OCI-M2 (cell line): ENCODE data around the gene LHX5.

Source experiments
- DNase-seq: peaks from one replicate; lab custom pipeline; 2025; ENCODE audit not compliant: unreplicated experiment; lab: John Stamatoyannopoulos, UW

The LHX5 gene

DNA sequence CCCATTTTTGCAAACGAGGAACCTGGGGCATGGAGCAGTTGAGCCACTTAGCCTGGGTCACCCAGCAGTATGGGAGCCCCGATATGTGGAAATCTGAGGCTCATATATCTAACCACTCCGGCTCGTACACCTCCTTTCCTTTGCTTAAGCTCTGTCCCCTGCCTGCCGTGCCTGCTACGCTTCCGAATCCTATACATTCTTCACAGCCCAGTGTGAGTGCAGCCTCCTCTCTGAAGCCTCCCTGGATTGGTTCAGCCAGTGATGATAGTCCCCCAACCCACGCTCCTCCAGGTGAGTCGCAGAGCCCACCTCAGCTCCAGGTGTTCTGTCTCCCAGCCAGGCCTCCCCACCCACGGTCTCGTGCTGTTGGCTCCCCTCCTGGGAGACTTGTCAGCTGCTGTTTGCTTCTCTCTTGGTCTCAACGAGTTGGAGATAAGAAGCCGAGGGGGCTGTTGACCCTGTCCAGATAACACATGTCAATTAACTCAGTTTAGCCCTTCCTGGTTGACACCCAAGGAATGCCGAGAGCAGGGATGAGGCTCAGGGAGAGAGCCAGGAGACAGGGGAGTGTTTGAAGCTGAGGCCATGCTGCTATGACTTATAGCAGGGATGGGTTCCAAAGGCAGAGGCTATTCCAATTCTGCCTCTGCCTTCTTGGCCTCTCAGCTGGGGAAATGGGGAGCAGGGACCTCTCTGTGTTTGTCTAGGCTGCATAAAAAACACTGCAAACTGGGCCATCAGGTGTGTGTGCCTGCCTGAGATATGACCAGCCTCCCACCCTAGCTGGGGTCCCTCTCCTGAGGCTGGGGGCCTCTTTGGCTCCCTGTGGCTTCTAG lies 30.5 kb downstream of the LHX5 start:
- no peak for DNase-seq

DNA sequence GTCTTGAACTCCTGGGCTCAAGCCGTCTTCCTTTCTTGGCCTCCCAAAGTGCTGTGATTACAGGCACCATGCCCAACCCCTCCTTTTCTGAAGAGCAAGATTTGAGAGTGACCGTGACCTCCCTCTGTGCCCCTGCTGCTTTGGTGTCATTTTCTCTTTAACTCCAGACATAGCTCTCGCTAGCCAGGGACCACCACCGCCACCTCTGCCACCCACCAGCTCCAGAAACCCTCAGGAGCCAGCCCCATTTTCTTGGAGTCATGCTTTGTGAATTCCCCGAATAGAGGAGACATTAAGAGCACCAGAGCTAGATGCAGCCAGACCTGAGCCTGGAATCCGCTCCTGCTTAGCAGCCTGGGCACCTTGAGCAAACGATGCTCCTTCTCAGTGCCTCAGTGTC lies 31.3 kb downstream of the LHX5 start:
- DNase-seq = no peak

DNA sequence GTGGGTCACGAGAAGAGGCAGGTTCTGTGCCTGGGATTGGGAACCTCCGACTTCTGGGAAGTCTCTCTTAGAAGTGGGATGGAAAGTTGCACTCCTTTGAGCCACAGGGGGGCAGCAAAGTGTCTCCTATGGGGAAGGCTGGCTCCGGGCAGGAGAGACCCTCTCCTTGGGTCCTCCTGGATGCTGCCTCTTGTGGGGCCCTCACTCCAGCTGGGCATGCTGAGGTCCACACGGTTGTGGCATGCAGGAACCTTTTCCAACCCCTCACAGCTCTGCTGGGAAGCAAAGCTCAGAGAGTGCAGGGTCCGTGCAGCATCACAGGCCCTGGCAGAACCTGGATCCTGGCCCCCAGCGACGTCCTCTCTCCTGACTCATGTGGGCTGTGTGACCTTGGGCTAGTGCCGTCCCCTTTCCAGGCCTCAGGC lies 32.1 kb downstream of the LHX5 start:
- DNase-seq = no peak

DNA sequence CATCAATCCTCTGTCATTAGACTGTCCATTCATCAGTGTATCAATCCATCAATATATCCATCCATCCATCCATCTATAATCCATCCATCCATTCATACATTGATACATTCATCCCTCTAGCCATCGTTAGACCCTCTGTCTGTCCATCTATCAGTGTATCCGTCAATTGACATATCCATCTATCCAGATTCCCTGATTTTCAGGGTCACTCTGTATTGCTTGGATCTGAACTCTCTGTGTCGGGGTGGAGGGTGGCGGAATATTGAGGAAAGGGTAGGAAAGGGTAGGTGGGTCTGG lies 32.4 kb downstream of the LHX5 start:
- no peak for DNase-seq

DNA sequence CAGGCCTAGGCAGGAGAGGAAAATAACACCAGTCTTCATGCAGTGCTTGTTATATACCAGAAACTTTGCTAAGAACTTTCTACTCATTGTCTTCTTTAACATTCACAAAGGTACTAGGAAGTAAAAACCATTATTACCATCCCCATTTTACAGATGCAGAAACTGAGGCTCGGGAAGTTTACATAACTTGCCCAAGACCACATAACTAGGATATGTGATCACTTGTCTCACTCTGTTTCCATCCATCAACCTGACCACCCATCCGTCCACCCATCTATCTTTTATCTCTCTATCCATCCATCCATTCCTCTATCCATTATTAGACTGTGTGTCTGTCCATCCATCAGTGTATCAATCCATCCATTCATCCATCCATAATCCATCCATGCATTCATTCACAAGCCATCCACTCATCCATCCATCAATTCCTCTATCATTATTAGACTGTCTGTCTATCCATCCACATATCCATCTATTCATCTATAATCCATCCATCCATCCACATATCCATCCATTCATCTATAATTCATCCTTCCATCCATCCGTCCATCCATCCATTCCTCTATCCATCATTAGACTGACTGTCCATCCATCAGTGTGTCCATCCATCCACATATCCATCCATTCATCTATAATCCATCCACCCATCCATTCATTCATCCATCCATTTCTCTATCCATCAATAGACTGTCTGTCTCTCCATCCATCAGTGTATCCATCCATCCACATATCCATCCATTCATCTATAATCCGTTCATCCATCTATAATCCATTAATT lies 33.0 kb downstream of the LHX5 start:
- DNase-seq = no peak

DNA sequence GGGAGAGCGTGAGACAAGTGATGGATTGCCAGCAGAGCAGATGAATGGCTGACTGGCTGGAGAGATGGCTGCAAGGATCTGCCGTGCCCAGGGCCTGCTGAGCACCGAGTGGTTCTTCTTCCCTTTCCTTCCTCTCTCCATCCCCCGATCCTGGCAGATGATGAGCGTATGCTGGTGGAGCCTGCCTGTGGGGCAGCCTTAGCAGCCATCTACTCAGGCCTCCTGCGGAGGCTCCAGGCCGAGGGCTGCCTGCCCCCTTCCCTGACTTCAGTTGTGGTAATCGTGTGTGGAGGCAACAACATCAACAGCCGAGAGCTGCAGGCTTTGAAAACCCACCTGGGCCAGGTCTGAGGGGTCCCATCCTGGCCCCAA lies 34.0 kb downstream of the LHX5 start:
- no peak for DNase-seq

DNA sequence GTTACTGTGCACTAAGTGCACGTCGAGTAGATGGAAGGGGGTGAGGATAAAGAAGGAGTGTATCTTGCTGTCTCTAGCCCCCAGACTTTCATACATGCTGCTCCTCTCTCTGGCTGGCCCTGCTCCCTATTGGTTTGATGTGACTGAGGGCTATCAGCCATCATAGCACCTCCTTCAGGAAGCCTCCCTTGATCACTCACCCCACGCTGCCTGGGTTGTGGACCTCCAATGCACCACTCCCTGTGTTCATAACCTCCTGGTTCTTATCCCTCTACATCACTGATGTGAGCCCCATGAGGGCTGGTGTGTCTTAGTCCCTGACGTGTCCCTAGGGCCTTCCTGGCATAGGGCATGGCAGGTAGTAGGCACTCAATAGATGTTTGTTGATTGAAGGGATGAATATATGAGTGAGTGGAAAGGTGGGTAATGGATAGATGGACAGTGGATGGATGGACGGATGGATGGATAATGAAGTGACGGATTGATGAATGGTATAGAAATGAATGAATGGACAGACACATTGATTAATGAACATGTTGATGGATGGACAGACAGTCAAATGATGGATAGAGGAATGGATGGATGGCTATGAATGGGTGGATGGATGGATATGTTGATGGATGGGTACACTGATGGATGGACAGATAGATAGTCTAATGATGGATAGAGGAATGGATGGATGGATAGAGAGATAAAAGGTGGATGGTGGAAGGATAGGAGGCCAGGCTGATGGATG lies 34.5 kb downstream of the LHX5 start:
- no peak for DNase-seq

DNA sequence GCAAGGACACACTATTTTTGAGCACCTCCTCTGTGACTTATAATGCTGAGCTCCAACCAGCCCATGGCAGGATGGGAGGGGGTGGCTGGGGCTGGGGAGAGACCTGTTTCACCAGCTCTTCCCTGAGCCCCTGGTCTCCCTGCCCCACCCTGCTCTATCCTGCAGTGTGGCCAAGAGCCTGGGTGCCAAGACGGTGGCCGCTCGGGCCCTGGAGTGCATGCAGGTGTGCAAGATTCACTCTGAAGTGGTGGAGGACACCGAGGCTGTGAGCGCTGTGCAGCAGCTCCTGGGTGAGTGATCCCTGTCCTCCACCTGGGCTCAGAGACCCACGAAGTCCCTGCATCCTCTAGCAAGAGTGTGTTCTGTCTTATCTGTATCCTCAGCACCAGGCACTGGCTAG lies 35.1 kb downstream of the LHX5 start:
- DNase-seq = no peak

DNA sequence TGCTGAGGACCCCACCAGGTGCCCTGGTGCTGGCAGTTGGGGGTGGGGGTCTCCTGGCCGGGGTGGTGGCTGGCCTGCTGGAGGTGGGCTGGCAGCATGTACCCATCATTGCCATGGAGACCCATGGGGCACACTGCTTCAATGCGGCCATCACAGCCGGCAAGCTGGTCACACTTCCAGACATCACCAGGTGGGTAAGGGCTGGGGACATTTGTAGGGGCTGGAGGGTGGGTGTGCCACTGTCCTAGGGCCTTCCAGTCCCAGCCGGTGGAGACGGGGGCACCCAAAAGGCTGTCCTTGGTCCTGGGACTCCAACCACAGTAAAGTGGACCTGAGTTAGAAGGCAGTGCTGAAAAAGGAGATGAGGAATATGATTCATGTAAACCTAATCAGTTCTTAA lies 36.3 kb downstream of the LHX5 start:
- no peak for DNase-seq

DNA sequence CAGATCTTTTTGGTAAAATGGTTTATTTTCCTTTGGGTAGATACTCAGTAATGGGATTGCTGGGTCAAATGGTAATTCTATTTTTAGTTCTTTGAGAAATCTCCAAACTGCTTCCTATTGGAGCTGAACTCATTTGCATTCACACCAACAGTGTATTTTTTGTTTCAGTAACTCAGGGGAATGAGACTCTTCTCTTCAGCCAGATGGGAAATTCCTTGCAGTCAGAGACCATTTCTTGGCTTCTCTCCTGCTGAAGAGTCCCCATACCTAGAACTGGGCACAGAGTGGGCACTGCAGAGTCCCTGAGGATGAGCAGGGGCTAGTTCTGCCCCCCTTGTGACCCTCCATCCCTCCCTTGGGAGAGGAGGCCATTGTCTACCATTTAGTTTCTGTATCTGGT lies 38.7 kb downstream of the LHX5 start:
- DNase-seq = no peak

DNA sequence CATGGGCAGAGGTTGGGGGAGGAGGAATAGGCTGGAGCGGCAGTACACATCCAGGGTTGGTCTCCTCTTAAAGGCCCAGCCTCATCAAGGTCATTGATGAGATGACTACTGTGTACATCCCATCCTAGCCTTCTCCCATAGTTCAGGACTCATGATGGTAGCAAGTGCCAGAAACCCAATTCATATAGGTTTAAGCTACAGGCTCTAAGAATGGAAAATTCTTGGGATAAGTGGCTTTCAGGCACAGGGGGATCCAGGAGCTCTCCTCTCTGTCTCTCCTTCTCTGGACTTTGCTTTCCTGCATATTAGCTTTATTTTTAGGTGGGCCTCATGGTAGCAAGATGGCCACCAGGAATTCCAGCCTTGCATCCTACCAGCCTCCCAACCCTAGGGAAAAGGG lies 43.2 kb downstream of the LHX5 start:
- no peak for DNase-seq

DNA sequence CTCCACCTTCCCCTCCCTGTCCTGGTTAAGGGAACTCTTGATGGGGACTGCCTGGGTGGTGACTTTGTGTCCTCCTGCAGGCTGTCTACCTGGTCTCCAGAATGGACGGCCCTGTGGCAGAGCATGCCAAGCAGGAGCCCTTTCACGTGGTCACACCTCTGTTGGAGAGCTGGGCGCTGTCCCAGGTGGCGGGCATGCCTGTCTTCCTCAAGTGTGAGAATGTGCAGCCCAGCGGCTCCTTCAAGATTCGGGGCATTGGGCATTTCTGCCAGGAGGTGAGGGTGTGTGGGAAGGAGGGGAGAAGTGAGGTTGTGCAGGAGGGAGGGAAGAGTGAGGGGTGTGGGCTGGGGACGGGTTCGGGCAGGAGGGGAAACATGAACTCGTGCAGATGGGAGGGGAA lies 43.8 kb downstream of the LHX5 start:
- DNase-seq = no peak

DNA sequence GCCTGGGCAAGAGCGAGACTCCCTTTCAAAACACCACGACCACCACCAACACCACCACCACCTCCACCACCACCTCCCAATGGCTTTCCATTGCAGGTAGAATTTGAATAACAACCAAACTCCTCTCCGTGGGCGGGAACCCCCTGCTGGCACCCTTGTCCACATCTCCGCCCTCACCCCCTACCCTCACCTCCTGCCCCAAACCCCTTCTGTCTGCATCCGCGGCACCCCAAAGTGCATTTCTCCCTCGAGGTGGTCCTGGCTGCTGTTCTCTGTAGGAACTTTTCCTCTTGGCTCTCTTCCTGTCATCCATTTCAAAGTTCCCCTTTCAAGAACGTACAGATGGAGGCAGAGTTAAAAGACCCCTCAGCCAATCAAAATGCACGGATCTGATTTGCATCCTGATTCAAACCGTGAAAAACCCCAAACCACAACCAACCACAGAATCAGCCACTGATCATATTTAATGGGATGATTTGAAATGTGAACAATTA lies 45.7 kb downstream of the LHX5 start:
- DNase-seq = no peak

DNA sequence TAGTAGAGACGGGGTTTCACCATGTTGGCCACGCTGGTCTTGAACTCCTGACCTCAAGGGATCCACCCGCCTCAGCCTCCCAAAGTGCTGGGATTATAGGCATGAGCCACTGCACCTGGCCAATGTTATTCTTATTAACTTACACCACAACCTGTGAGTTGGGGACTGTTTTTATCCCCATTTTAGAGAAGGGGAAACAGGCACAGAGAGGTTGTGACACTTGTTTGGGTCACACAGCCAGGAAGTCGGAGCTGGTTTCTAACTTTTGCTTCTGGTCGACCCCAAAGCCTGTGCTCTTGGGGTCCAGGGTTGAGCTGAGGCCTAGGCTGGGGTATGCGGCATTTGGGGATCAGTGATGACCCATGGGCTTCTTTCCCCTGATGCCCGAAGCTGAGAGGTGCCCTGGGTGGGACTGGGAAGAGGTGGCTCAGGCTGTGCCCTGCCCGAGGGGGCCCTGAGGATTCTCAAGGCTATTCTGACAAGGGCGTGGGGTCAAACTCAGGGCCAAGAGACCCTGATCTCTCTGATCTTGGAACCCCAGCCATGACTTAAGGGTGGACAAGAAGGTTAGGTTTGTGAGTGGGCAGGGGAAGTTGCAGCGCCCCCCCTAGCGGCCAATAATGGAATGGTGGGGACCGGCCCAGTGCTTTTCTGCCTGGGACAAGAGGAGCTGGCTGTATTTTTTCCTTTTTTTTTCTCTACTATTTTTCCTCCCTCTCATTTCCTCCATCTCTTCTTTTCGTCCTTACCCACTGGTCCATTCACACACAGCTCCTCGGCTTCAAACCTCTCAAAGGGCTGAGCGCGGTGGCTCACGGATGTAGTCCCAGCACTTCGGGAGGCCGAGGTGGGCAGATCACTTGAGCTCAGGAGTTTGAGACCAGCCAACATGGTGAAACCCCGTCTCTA lies 46.5 kb downstream of the LHX5 start:
- DNase-seq = no peak

DNA sequence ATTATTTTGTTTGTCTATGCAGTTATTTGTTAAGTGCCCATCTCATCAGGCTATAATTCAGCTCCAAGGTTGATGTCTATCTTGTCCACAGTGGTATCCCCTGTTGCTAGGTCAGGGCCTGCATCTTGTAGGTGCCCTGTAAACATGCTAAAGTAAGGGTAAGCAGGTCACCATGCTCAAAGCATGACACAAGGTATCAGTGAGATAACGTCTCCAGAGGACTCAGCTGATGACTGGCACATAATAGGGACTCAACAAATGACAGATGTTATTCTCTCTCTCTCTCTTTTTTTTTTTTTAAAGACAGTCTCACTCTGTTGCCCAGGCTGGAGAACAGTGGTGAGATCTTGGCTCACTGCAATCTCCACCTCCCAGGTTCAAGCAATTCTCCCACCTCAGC lies 47.2 kb downstream of the LHX5 start:
- DNase-seq = no peak

DNA sequence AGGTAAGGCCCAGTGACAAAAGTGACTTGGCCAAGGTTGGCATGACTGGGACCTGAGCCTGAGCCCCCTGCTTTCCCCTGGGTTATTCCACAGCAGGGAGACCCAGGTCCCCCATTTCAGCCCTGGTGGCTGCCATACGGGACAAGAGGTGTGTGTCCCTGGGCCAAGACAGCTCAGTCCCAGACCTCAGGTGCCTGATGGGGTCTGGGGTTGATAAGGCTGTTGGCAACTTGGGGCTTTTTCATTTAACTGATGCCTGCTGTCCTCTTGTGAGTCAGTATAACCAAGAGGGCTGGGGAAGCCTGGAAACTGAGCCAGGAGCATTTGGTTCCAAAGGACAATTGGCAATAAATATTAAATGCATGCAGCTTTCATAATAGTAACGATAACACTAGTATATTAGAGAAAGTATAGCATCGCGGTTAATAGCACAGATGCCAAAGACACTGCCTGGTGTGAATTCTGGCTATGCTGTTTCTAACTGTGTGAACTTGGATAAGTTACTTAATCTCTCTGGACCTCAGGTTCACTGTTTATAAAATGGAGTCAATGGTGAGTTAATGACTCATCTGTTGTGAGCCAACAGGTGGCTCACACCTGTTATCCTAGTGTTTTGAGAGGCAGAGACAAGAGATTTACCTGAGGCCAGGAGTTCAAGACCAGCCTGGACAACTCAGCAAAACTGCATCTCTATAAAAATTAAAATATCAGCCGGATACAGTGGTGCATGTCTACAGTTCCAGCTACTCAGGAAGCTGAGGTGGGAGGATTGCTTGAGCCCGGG lies 48.6 kb downstream of the LHX5 start:
- DNase-seq = no peak

DNA sequence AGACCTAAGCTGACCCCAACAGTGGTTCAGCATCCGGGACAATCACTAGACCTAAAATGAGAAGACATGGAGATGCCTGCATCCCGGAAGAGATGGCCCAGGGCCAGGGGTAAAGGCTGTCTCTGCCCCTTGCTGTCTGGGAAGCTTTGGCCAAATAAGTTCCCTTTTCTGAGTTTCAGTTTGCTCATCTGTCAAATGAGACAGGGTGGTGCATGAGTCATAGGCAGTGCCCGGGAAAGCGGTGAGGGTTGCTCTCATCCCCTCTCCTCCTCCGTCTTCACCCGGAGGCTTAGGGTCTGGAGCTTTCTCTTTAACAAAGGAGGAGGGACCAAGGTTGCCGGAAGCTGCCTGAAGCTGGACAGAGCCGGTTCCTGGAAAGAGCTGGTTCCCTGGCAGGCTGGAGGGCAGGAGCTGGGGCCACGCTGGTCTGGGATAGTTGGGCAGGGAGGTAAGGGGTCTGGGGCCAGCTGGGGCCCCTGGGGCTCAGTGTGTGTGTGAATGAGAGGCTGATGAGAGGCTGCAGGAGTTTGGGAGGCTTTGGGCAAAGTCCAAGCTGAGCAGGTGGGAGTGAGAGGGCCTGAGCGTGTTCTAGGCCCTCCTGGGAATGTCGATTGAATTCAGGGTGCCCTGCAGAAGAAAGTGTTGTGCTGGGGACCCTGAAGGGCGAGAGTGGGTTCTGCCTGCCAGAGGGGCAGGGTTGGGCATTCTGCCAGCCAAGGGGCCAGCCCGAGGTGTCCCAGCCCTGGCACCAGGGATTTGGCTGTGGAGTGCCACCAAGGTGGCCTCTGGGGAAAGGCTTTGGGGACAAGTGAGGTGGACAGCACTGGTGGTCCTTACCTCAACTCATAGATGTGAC lies 49.4 kb downstream of the LHX5 start, which contains the start of gene SDSL:
Gene SDSL, plus strand, starts transcription at position 351 of the 856 bp plus-strand sequence. CDS start 5,603 bp downstream, outside the sequence.
- DNase-seq = peak; percentile 63

DNA sequence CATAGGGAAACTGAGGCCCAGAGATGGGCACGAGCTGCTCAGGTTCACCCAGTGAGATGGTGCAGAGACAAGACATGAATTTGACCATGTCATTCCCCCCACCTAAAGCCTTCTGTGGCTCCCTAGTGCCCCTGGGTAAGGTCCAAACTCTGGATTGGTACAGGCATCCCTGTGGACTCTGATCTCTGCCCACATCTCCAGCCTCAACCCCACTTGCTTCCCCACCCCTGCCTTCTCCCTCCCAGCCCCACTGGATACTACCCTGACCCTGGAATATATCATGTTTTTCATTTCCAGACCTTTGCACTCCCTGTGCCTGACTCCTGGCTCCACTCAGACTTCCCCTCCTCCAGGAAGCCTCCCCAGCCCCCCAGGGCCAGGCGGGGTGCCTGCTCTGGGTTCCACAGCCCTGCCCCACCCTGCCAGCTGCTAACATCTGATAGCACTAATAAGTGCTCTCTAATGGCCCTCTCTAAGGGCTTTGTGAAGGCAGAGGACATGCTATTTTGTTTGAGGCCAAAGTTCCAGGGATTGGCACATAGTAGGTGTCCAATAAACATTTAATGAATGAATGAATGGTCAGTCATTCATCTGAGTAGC lies 50.6 kb downstream of the LHX5 start:
- DNase-seq = no peak
